Upper lobe of right lung (tissue), 1 donor: ENCODE results near the gene KCNJ6. TPM values are rescaled to one million over a fixed set of nuclear protein-coding genes. Genes with fewer than 3 reads are reported as not detected.
"Not testable (repeated sequence)": the region's sequence is repeated elsewhere in the genome, so short reads cannot be mapped to it uniquely, and the experiment has no call there.

Experiments used
- ATAC-seq: fragments of 200-7000 bp; cut with Tn5 transposase; one replicate; pipeline ENCODE4 v1.9.1; 2020; ENCODE audit warnings: mild to moderate bottlenecking, moderate library complexity
- DNase-seq: peaks from one replicate; pipeline ENCODE4 v3.0.0-alpha.2; 2020
- H3K27ac ChIP-seq: fragments of 200-600 bp; one replicate; pipeline ENCODE4 v1.8.0; 2022
- H3K27me3 ChIP-seq: fragments of 200-600 bp; one replicate; pipeline ENCODE4 v1.8.0; 2022; ENCODE audit warnings: mild to moderate bottlenecking
- H3K36me3 ChIP-seq: fragments of 200-600 bp; one replicate; pipeline ENCODE4 v1.8.0; 2022
- H3K4me1 ChIP-seq: fragments of 200-600 bp; one replicate; pipeline ENCODE4 v1.8.0; 2022
- H3K4me3 ChIP-seq: fragments of 200-600 bp; one replicate; pipeline ENCODE4 v1.8.0; 2022; ENCODE audit warnings: mild to moderate bottlenecking
- H3K9me3 ChIP-seq: fragments of 200-600 bp; one replicate; pipeline ENCODE4 v1.8.0; 2022
- CTCF ChIP-seq: fragments of 200-600 bp; IDR thresholded peaks from one replicate; pipeline ENCODE4 v1.8.0; 2022; ENCODE audit warnings: antibody characterized with exemption
- intact Hi-C: fragments of 100-400 bp; cut with DNase I; formaldehyde crosslinking; loops from one replicate; pipeline ENCODE4 v1.11.0; 2022
- total RNA-seq: library from RNA; stranded (reverse); fragmentation: NEBNext Ultra II Directional; extraction: Animal tissue kit (Norgen Biotek cat#: 25700); gene quantifications from one replicate; pipeline ENCODE4 v1.2.1, GENCODE V29; 2021
- donor health status: DM: no; HTN: yes; CAD: no; lungs with severe emphysema.

The KCNJ6 gene
- total RNA-seq, 1 donor from 2014 or later: 0.06 TPM

- intact Hi-C loops: no loop called here
- no peak for TF ChIP-seq CTCF
- no peaks in the 10 kb centered on the region for H3K9me3 ChIP-seq
- DNase-seq (no peak), ATAC-seq (no peak)
- H3K27ac ChIP-seq: no peak overlapping the region
- peaks cover 7% of the 10 kb centered on the region for H3K27me3 ChIP-seq
- H3K4me1 ChIP-seq: no peaks in the 10 kb centered on the region
- no peak overlapping the region for H3K4me3 ChIP-seq
- no peaks in the 10 kb centered on the region for H3K36me3 ChIP-seq
Observed at GRCh38 chr21:37644636-37645035, 271.6 kb downstream of the KCNJ6 start.

- ATAC-seq, H3K4me3 ChIP-seq, H3K9me3 ChIP-seq, H3K27ac ChIP-seq, H3K4me1 ChIP-seq, intact Hi-C loops, DNase-seq, H3K36me3 ChIP-seq, H3K27me3 ChIP-seq: not testable (repeated sequence)
Observed at GRCh38 chr21:37643862-37644261, 272.4 kb downstream of the KCNJ6 start.

- Histone ChIP-seq H3K27ac (no peak overlapping the region), H3K4me1 (no peaks in the 10 kb centered on the region), H3K9me3 (no peaks in the 10 kb centered on the region), H3K27me3 (peaks cover 7% of the 10 kb centered on the region), H3K36me3 (no peaks in the 10 kb centered on the region), H3K4me3 (no peak overlapping the region)
- ATAC-seq (peak; percentile 82), DNase-seq (no peak)
- intact Hi-C loops: no loop called here
- TF ChIP-seq CTCF: peak; percentile 31
Observed at GRCh38 chr21:37642493-37642892, 273.8 kb downstream of the KCNJ6 start.

- Histone ChIP-seq H3K4me1 (no peaks in the 10 kb centered on the region), H3K27me3 (peaks cover 7% of the 10 kb centered on the region), H3K36me3 (no peaks in the 10 kb centered on the region), H3K4me3 (no peak overlapping the region), H3K27ac (no peak overlapping the region), H3K9me3 (no peaks in the 10 kb centered on the region)
- intact Hi-C loops: no loop called here
- ATAC-seq (no peak), DNase-seq (no peak)
- no peak for TF ChIP-seq CTCF
Observed at GRCh38 chr21:37639756-37640155, 276.5 kb downstream of the KCNJ6 start.

DNA sequence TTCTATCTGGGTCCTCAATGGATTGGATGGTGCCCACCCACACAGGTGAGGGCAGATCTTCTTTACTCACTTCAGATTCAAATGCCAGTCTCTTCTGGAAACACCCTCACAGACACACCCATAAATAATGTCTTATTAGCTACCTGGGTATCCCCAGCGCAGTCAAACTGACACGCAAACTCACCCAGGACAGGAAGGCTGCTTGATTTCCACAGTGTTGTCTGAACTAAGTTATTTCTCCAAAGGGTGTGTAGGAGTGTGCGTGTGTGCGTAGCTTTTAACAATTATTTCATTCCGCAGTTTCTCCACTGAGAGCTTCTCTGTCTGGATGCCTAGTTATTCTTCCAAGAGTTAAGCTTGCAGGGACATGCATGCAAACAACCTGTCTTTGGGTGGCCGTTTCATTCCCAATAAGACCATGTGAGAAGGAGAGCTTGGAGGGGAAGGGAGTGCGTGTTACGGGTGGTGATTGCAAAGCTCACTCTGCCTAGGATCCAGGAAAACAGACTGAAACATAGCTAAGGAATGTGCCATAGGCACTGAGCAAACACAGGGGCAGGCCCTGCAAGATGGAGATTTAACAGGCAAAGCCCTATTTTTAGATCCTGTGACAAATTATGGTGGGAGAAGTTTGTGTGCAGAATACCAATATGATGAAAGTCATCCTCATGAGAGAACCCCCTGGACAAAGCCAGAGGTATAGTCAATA, 280.0 kb downstream of the KCNJ6 start:
- no peak overlapping the region for H3K27ac ChIP-seq
- ATAC-seq: peak; percentile 55

More for the DNA sequence above, 280.0 kb downstream of the KCNJ6 start:
- H3K36me3 ChIP-seq: no peaks in the 10 kb centered on the region
- no peaks in the 10 kb centered on the region for H3K9me3 ChIP-seq
- no peaks in the 10 kb centered on the region for H3K4me1 ChIP-seq
- TF ChIP-seq CTCF: no peak
- intact Hi-C loops: no loop called here
- H3K4me3 ChIP-seq: no peak overlapping the region
- H3K27me3 ChIP-seq: peaks cover 5% of the 10 kb centered on the region
- no peak for DNase-seq
